ENCODE data around the gene CALHM1. TPM values are rescaled to one million over a fixed set of nuclear protein-coding genes. Genes with fewer than 3 reads are reported as not detected.
A peak's percentile ranks its signal among the peaks of the same experiment; 100 is the strongest.

Gene CALHM1
- total and polyA plus RNA-seq, 2 of the 13 experiments (the other 11 are each of a cell fraction or from before 2014, with no cell fraction given): 0.04 TPM; not detected in 1

- TF ChIP-seq LBX2 (CRISPR knock-in tag; IDR thresholded peaks at IDR 0.05; ENCODE audit: borderline replicate concordance): no peak
- peak; percentile 93 for TF ChIP-seq TEAD3 (CRISPR knock-in tag; optimal IDR thresholded peaks at IDR 0.05; ENCODE audit: borderline replicate concordance)
- TF ChIP-seq ZNF30 (CRISPR knock-in tag; IDR thresholded peaks at IDR 0.05): no peak
- 0 out of 2 replicates have a peak, but pooled peaks have one; percentile 32 for TF ChIP-seq ZGPAT (CRISPR knock-in tag; IDR thresholded peaks at IDR 0.05)
- TF ChIP-seq MTA3 (CRISPR knock-in tag; IDR thresholded peaks at IDR 0.05): no peak
- no peak for TF ChIP-seq HES4 (CRISPR knock-in tag; IDR thresholded peaks at IDR 0.05; ENCODE audit: borderline replicate concordance)
- TF ChIP-seq HDAC1 (CRISPR knock-in tag; IDR thresholded peaks at IDR 0.05): peak; percentile 66; the same call in 1 of the 2 replicates
- TF ChIP-seq ZBTB7A (CRISPR knock-in tag; IDR thresholded peaks at IDR 0.05): no peak
- TF ChIP-seq MAFG (CRISPR knock-in tag; IDR thresholded peaks at IDR 0.05): no peak
- peak; percentile 55; the same call in 1 of the 2 replicates for TF ChIP-seq RERE (CRISPR knock-in tag; IDR thresholded peaks at IDR 0.05; ENCODE audit: low read depth)
- peak; percentile 89; the same call in 1 of the 2 replicates for TF ChIP-seq HMG20A (CRISPR knock-in tag; IDR thresholded peaks at IDR 0.05; ENCODE audit: borderline replicate concordance)
- no peak for TF ChIP-seq ZNF263 (CRISPR knock-in tag; IDR thresholded peaks at IDR 0.05)
- no peak for TF ChIP-seq BORCS8-MEF2B (CRISPR knock-in tag; IDR thresholded peaks at IDR 0.05)
- TF ChIP-seq JUNB (CRISPR knock-in tag; IDR thresholded peaks at IDR 0.05; ENCODE audit: borderline replicate concordance): peak; percentile 94
- no peak for TF ChIP-seq POLR2AphosphoS2 (IDR thresholded peaks at IDR 0.05; ENCODE audit: low read depth, low read length)
- no peak for TF ChIP-seq HMGA1 (CRISPR knock-in tag; conservative IDR thresholded peaks at IDR 0.05)
- no peak for TF ChIP-seq ZNF337 (CRISPR knock-in tag; IDR thresholded peaks at IDR 0.05; ENCODE audit: borderline replicate concordance, low read depth)
- no peak for TF ChIP-seq ZNF749 (CRISPR knock-in tag; IDR thresholded peaks at IDR 0.05; ENCODE audit: borderline replicate concordance)
- peak; percentile 64; the same call in 1 of the 2 replicates for TF ChIP-seq FOXP1 (IDR thresholded peaks at IDR 0.05)
- TF ChIP-seq FOXP1 (CRISPR knock-in tag; IDR thresholded peaks at IDR 0.05): peak; percentile 87
- TF ChIP-seq NR2F1 (CRISPR knock-in tag; IDR thresholded peaks at IDR 0.05): 0 out of 4 replicates have a peak, but pooled peaks of 1 of the 2 experiments have one; percentile 19
- 0 out of 2 replicates have a peak, but pooled peaks have one; percentile 34 for TF ChIP-seq ZBTB33 (CRISPR knock-in tag; IDR thresholded peaks at IDR 0.05)
These were observed 45.6 kb upstream of the CALHM1 start (continued) for GRCh38 chr10:103504181-103504783.

All from HepG2 (cell line).